Heart right ventricle (tissue), 16 donors: ENCODE results near the gene GATAD2B. TPM values are rescaled to one million over a fixed set of nuclear protein-coding genes. Genes with fewer than 3 reads are reported as not detected.

Experiments used
- ATAC-seq, 8 donors: fragments of 200-7000 bp; cut with Tn5 transposase; one replicate each; pipeline ENCODE4 v1.9.1; 2020; ENCODE audit warnings: mild to moderate bottlenecking in 8 of 8, moderate library complexity in 8 of 8, moderate number of reproducible peaks in 1 of 8
- DNase-seq, 2 donors: peaks; one replicate each; pipeline ENCODE4 v3.0.0-alpha.2; 2020
- H3K27ac ChIP-seq, 10 donors: fragments of 200-600 bp; sonication (generic) in 2 of 10; one replicate each; pipeline versions ENCODE4 v1.5.0 to v1.8.0; 2020 to 2022; ENCODE audit warnings: mild to moderate bottlenecking in 3 of 10
- H3K27me3 ChIP-seq, 7 donors: fragments of 200-600 bp; one replicate each; pipeline ENCODE4 v1.8.0; 2021 to 2022; ENCODE audit warnings: mild to moderate bottlenecking in 2 of 7
- H3K36me3 ChIP-seq, 9 donors: fragments of 200-600 bp; sonication (generic) in 1 of 9; one replicate each; pipeline versions ENCODE4 v1.5.0 to v1.8.0; 2020 to 2022; ENCODE audit warnings: mild to moderate bottlenecking in 2 of 9
- H3K4me1 ChIP-seq, 9 donors: fragments of 200-600 bp; sonication (generic) in 1 of 9; one replicate each; pipeline versions ENCODE4 v1.5.0 to v1.8.0; 2020 to 2022; ENCODE audit warnings: mild to moderate bottlenecking in 4 of 9
- H3K4me3 ChIP-seq, 10 donors: fragments of 200-600 bp; sonication (generic) in 2 of 10; one replicate each; pipeline versions ENCODE4 v1.5.0 to v1.8.0; 2020 to 2022; ENCODE audit warnings: mild to moderate bottlenecking in 7 of 10, moderate library complexity in 2 of 10
- H3K9me3 ChIP-seq, 11 donors: fragments of 200-600 bp in 10 of 11; sonication (generic) in 2 of 11; one replicate each; pipeline versions ENCODE4 v1.5.0 to v1.8.0; 2013 to 2022; ENCODE audit warnings: mild to moderate bottlenecking in 2 of 11, control low read depth in 1 of 11, moderate library complexity in 1 of 11
- CTCF ChIP-seq, 9 donors: fragments of 200-600 bp; sonication (generic) in 2 of 9; IDR thresholded peaks; one replicate each; pipeline versions ENCODE4 v1.5.0 to v1.8.0; 2021 to 2022; ENCODE audit warnings: antibody characterized with exemption in 9 of 9, mild to moderate bottlenecking in 5 of 9, moderate library complexity in 1 of 9
- WGBS, 2 donors: extraction: QIAGEN DNeasy Blood & Tissue Kit; methylation state at CpG; one replicate each; pipeline ENCODE4 v1.1.7; 2013; ENCODE audit warnings: inconsistent platforms in 1 of 2; 5-methylcytosine and 5-hydroxymethylcytosine counted together
- intact Hi-C, 10 donors: fragments of 100-400 bp; cut with DNase I; formaldehyde crosslinking; loops; one replicate each; pipeline versions ENCODE4 v1.11.1 to v1.14.2; 2022
- polyA plus RNA-seq, 2 donors: library from polyadenylated mRNA; stranded (reverse); fragments of 200-250 nt; gene quantifications; one replicate each; pipeline ENCODE4 v1.2.3, GENCODE V29; 2013
- total RNA-seq, 10 donors: library from RNA; stranded (reverse); fragmentation: NEBNext Ultra II Directional in 3 of 10; extraction: Animal tissue kit (Norgen Biotek cat#: 25700) in 3 of 10; gene quantifications; one replicate each; pipeline versions ENCODE4 v1.2.1 to v1.2.4, GENCODE V29; 2021 to 2023
- donor health status: Arrhythmogenic right ventricular cardiomyopathy.
- donor health status: ischemic (EF 13 %, LVEDD 7.1; RV severe dilation, severe dysfunction).
- donor health status: healthy with polysubstance abuse.
- donor health status: DM: no; HTN: yes; CAD: no.
- donor health status: DM: no; HTN: no; CAD: no.
- donor health status: ischemic (EF 25% LVEDD 6.9; RV normal size, moderate dysfunction).
- donor health status: ischemic (EF 25% LVEDD 5.7; RV mildly dilated, moderate dysfunction).
- donor health status: healthy.
- donor health status: DM: yes; HTN: yes; CAD: no.
- donor health status: Ischemic cardiomyopathy.
- donor health status: ischemic (EF 35%, LVEDD 5.7; RV mildly dilated, moderate dysfunction).
- donor health status: nonischemic (EF 11% LVEDD 7.7; RV severe dilation, severe dysfunction).
- donor health status: DM: yes; HTN: yes; CAD: no.
- donor health status: PGD.
- donor health status: ischemic (EF 29% LVEDD 5.4; RV normal size, mild dysfunction).
- donor health status: nonischemic (EF 23%, LVEDD 6.1; RV moderate dilation, normal function).

Gene GATAD2B
- total and polyA plus RNA-seq, 12 donors = 3.9 to 52.6 (median 41.9) TPM

DNA sequence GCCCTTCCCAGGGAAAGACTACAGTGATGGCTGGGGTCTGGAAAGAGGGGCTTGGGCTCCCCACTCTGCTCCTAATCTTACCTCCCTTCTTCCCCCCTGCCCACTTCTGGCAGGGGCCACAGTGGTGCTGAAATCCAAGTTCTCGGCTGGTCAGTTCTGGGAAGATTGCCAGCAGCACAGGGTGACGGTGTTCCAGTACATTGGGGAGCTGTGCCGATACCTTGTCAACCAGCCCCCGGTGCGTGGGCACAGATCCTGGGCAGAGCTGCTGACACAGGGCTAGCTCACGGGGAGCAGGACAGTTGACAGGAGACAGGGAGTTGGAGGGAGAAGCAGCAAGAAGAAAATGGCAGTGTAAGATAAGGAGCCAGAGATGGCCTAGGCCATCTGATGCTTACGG lies 145.1 kb downstream of the GATAD2B start:
- no peak for TF ChIP-seq CTCF (IDR thresholded peaks at IDR 0.05)
- peaks cover 23 to 78% (median 62%) of the 10 kb centered on the region in 9 donors for H3K4me1 ChIP-seq
- no peak for DNase-seq
- H3K9me3 ChIP-seq = no peaks in the 10 kb centered on the region
- H3K27me3 ChIP-seq = no peaks in the 10 kb centered on the region
- 45 to 47% methylated on average over 7 of the region's 7 CpGs for WGBS, 2 donors
- intact Hi-C loops = no loop called here
- peak in 2 of 8 donors; percentile 14 for ATAC-seq
- H3K4me3 ChIP-seq = peak overlapping the region in 1 of 10 donors; percentile 86
- H3K36me3 ChIP-seq = peaks cover 0 to 28% (median under 1%) of the 10 kb centered on the region in 9 donors
- H3K27ac ChIP-seq = no peak overlapping the region

DNA sequence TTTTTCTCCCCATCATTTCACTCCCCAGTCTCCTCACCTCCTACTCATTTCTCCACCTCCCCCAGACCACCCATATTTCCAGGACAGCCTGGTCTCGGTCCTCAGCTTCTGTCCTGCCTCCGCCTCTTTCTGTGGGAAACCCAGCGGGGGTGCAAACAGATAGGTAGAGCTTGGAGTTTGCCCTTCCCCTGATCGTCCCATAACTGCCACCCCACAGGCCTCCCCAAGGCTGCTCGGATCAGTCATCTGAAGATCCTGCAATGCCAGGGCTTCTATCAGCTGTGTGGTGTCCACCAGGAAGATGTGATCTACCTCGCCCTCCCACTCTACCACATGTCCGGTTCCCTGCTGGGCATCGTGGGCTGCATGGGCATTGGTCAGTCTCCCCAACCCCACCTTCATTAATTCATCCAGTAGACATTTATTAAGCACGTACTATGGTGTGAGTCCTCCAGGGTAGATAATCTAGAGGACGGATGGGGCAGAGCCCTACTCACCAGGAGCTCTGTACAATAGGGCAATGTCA lies 145.9 kb downstream of the GATAD2B start:
- intact Hi-C loops = no loop called here
- Histone ChIP-seq H3K9me3 (no peaks in the 10 kb centered on the region), H3K4me3 (peak overlapping the region in 8 of 10 donors; percentile 54 to 94 (median 82)), H3K36me3 (peaks cover 0 to 36% (median 7%) of the 10 kb centered on the region in 9 donors), H3K27ac (no peak overlapping the region), H3K4me1 (peaks cover 27 to 79% (median 67%) of the 10 kb centered on the region in 9 donors), H3K27me3 (no peaks in the 10 kb centered on the region)
- no peak for TF ChIP-seq CTCF (IDR thresholded peaks at IDR 0.05)
- no peak for DNase-seq
- ATAC-seq = no peak
- 81 to 86% methylated on average over 10 of the region's 10 CpGs for WGBS, 2 donors

GRCh38 chr1:153776352-153776751 lies 146.4 kb downstream of the GATAD2B start:
- H3K9me3 ChIP-seq = no peaks in the 10 kb centered on the region
- peak overlapping the region in 9 of 10 donors; percentile 72 to 92 (median 85) for H3K27ac ChIP-seq
- intact Hi-C loops = no loop called here
- ATAC-seq = no peak
- no peak for DNase-seq
- H3K27me3 ChIP-seq = no peaks in the 10 kb centered on the region
- H3K4me3 ChIP-seq = peak overlapping the region; percentile 54 to 94 (median 85)
- H3K4me1 ChIP-seq = peaks cover 27 to 85% (median 71%) of the 10 kb centered on the region in 9 donors
- peaks cover 0 to 41% (median 7%) of the 10 kb centered on the region in 9 donors for H3K36me3 ChIP-seq
- TF ChIP-seq CTCF (IDR thresholded peaks at IDR 0.05) = no peak
- 51 to 61% methylated on average over 10 of the region's 10 CpGs for WGBS, 2 donors

GRCh38 chr1:153775458-153776327 lies 147.1 kb downstream of the GATAD2B start:
- WGBS, 2 donors = 0% methylated on average over 80 to 83 of the region's 83 CpGs
- intact Hi-C loops = loop anchor here in 1 of 10 donors (2.0 kb wide), 1 partner anchor 21 kb away; no protein-coding TSS in a partner anchor
- Histone ChIP-seq H3K9me3 (no peaks in the 10 kb centered on the region), H3K27me3 (no peaks in the 10 kb centered on the region), H3K36me3 (peaks cover 0 to 47% (median 7%) of the 10 kb centered on the region in 9 donors), H3K4me3 (peak overlapping the region; percentile 54 to 94 (median 85)), H3K27ac (peak overlapping the region; percentile 72 to 92 (median 86)), H3K4me1 (peaks cover 27 to 92% (median 76%) of the 10 kb centered on the region in 9 donors)
- ATAC-seq (peak; percentile 23 to 46 (median 36)), DNase-seq (peak; percentile 71 to 73)
- peak in 1 of 9 donors; percentile 7 for TF ChIP-seq CTCF (IDR thresholded peaks at IDR 0.05)
